Colonic mucosa (tissue), 4 donors: ENCODE results near the gene FAM83E. TPM values are rescaled to one million over a fixed set of nuclear protein-coding genes. Genes with fewer than 3 reads are reported as not detected.
A peak's percentile ranks its signal among the peaks of the same experiment; 100 is the strongest.

Source experiments
- DNase-seq: peaks from one replicate; pipeline ENCODE4 v3.0.0-alpha.2; 2020
- H3K27ac ChIP-seq: fragments of 200-600 bp; one replicate; pipeline ENCODE4 v1.8.0; 2021
- H3K27me3 ChIP-seq: fragments of 200-600 bp; one replicate; pipeline ENCODE4 v1.8.0; 2021
- H3K36me3 ChIP-seq: fragments of 200-600 bp; one replicate; pipeline ENCODE4 v1.8.0; 2021
- H3K4me1 ChIP-seq: fragments of 200-600 bp; one replicate; pipeline ENCODE4 v1.8.0; 2021; ENCODE audit warnings: mild to moderate bottlenecking
- H3K4me3 ChIP-seq: fragments of 200-600 bp; one replicate; pipeline ENCODE4 v1.8.0; 2021
- H3K9ac ChIP-seq, 2 donors: one replicate each; pipeline ENCODE4 v1.7.0; 2013; ENCODE audit warnings: control low read depth in 2 of 2, low read depth in 2 of 2, low read length in 2 of 2
- H3K9me3 ChIP-seq: fragments of 200-600 bp; one replicate; pipeline ENCODE4 v1.8.0; 2021
- CTCF ChIP-seq: fragments of 200-600 bp; IDR thresholded peaks from one replicate; pipeline ENCODE4 v1.8.0; 2022; ENCODE audit warnings: antibody characterized with exemption, mild to moderate bottlenecking
- intact Hi-C: fragments of 100-400 bp; cut with DNase I; formaldehyde crosslinking; loops from one replicate; pipeline ENCODE4 v1.14.1; 2022
- total RNA-seq, 2 donors: library from RNA; stranded (reverse); fragmentation: NEBNext Ultra II Directional in 1 of 2; extraction: Animal tissue kit (Norgen Biotek cat#: 25700) in 1 of 2; gene quantifications; one replicate each; pipeline ENCODE4 v1.2.1, GENCODE V29; 2021
- donor health status: healthy.
- donor health status: DM: no; HTN: no; CAD: no.
- donor health status: DM: no; HTN: no; CAD: no.

FAM83E gene
- total RNA-seq, 2 donors from 2014 or later = 150 to 198 TPM

GRCh38 chr19:48596237-48596636 is 18.6 kb downstream of the FAM83E start:
- no peaks in the 10 kb centered on the region for H3K4me1 ChIP-seq
- H3K27ac ChIP-seq = no peak overlapping the region
- no peaks in the 10 kb centered on the region for H3K9me3 ChIP-seq
- H3K9ac ChIP-seq = no peak overlapping the region
- no peak overlapping the region for H3K4me3 ChIP-seq
- H3K27me3 ChIP-seq = no peaks in the 10 kb centered on the region
- H3K36me3 ChIP-seq = no peaks in the 10 kb centered on the region
- TF ChIP-seq CTCF = no peak
- DNase-seq = no peak
- intact Hi-C loops = no loop called here

- no peak for DNase-seq
- H3K9ac ChIP-seq = no peak overlapping the region
- no peak for TF ChIP-seq CTCF
- H3K4me3 ChIP-seq = no peak overlapping the region
- H3K9me3 ChIP-seq = no peaks in the 10 kb centered on the region
- H3K36me3 ChIP-seq = no peaks in the 10 kb centered on the region
- H3K27ac ChIP-seq = no peak overlapping the region
- H3K4me1 ChIP-seq = no peaks in the 10 kb centered on the region
- intact Hi-C loops = no loop called here
- H3K27me3 ChIP-seq = no peaks in the 10 kb centered on the region
Observed at GRCh38 chr19:48595833-48596232, 19.0 kb downstream of the FAM83E start.

GRCh38 chr19:48595171-48595570 is 19.7 kb downstream of the FAM83E start:
- H3K27ac ChIP-seq = no peak overlapping the region
- intact Hi-C loops = no loop called here
- no peak for TF ChIP-seq CTCF

GRCh38 chr19:48591021-48591420 is 23.9 kb downstream of the FAM83E start:
- TF ChIP-seq CTCF = no peak
- Histone ChIP-seq H3K36me3 (no peaks in the 10 kb centered on the region), H3K27me3 (no peaks in the 10 kb centered on the region), H3K4me1 (no peaks in the 10 kb centered on the region), H3K9ac (no peak overlapping the region), H3K27ac (no peak overlapping the region), H3K9me3 (no peaks in the 10 kb centered on the region), H3K4me3 (no peak overlapping the region)
- no peak for DNase-seq
- intact Hi-C loops = no loop called here

More at GRCh38 chr19:48595171-48595570, 19.7 kb downstream of the FAM83E start:
- Histone ChIP-seq H3K36me3 (no peaks in the 10 kb centered on the region), H3K4me1 (no peaks in the 10 kb centered on the region), H3K27me3 (no peaks in the 10 kb centered on the region), H3K9me3 (no peaks in the 10 kb centered on the region), H3K9ac (no peak overlapping the region), H3K4me3 (no peak overlapping the region)
- DNase-seq = no peak

- intact Hi-C loops = loop anchor here (5.0 to 10.0 kb wide), 3 partner anchors 102 to 274 kb away; partner anchors contain the start of genes GRIN2D and KDELR1
- Histone ChIP-seq H3K9ac (peak overlapping the region; percentile 51 to 58), H3K4me3 (peak overlapping the region; percentile 23), H3K9me3 (no peaks in the 10 kb centered on the region), H3K36me3 (no peaks in the 10 kb centered on the region), H3K27ac (no peak overlapping the region), H3K4me1 (no peaks in the 10 kb centered on the region), H3K27me3 (no peaks in the 10 kb centered on the region)
- TF ChIP-seq CTCF = peak; percentile 89
- peak; percentile 97 for DNase-seq
Observed at GRCh38 chr19:48588670-48589401, 26.0 kb downstream of the FAM83E start.
